T-helper 2 cell (primary cell): ENCODE results near the gene SEC24B.

Experiments
- DNase-seq, 5 experiments: peaks; one replicate each; pipeline versions ENCODE4 v3.0.0 to v3.0.0-alpha.2; 2012 to 2022

The SEC24B gene

GRCh38 chr4:109588176-109588575 is 154.6 kb downstream of the SEC24B start:
- DNase-seq: peak in 2 of 5 experiments; percentile 18 to 86

GRCh38 chr4:109589119-109589518 is 155.5 kb downstream of the SEC24B start:
- no peak for DNase-seq

GRCh38 chr4:109589605-109590004 is 156.0 kb downstream of the SEC24B start:
- no peak for DNase-seq
